Endothelial cell of umbilical vein (primary cell): Measurements from ENCODE around the gene SRA1.

Experiments used
- CTCF ChIP-seq, 2 donors: IDR thresholded peaks; 1 replicate in 1 of 2; 2 replicates in 1 of 2; pipeline ENCODE4 v1.5.1; 2011; ENCODE audit warnings: low read length in 2 of 2, mild to moderate bottlenecking in 2 of 2, moderate library complexity in 2 of 2, control low read depth in 1 of 2, inconsistent platforms in 1 of 2, low read depth in 1 of 2; ENCODE audit not compliant: insufficient read depth in 1 of 2; ENCODE audit errors: extremely low read depth in 1 of 2
- EZH2 ChIP-seq: IDR thresholded peaks from 2 replicates; pipeline ENCODE4 v1.6.1; 2012; ENCODE audit warnings: borderline replicate concordance, low read depth, mild to moderate bottlenecking, moderate library complexity, low read length, inconsistent platforms; ENCODE audit not compliant: severe bottlenecking
- GATA2 ChIP-seq: IDR thresholded peaks from 2 replicates; pipeline ENCODE4 v1.7.0; 2011; ENCODE audit warnings: low read depth, mild to moderate bottlenecking, moderate library complexity, mixed read lengths, low read length; ENCODE audit not compliant: insufficient read length, insufficient read depth
- JUN ChIP-seq: IDR thresholded peaks from 2 replicates; pipeline ENCODE4 v1.6.1; 2011; ENCODE audit warnings: borderline replicate concordance, low read depth; ENCODE audit not compliant: insufficient read length, insufficient read depth
- MYC ChIP-seq: IDR thresholded peaks from one replicate; pipeline ENCODE4 v1.6.1; 2011; ENCODE audit warnings: mild to moderate bottlenecking, low read depth, low read length
- POLR2A ChIP-seq: IDR thresholded peaks from 2 replicates; pipeline ENCODE4 v1.6.1; 2012; ENCODE audit warnings: low read depth, mild to moderate bottlenecking, control low read depth, low read length

- no peak for TF ChIP-seq POLR2A
- TF ChIP-seq JUN: no peak
- no peak for TF ChIP-seq GATA2
- no peak for TF ChIP-seq CTCF (IDR thresholded peaks at IDR 0.05; ENCODE audit: extremely low read depth in 1 of 2, insufficient read depth in 1 of 2, low read depth in 1 of 2, low read length in 2 of 2)
- TF ChIP-seq MYC: no peak
- no peak for TF ChIP-seq EZH2
Measured at GRCh38 chr5:140605879-140606278, 48.6 kb upstream of the SRA1 start.
